ENCODE measurements around the gene FGL2. TPM values are rescaled to one million over a fixed set of nuclear protein-coding genes. Genes with fewer than 3 reads are reported as not detected.
"Not testable (repeated sequence)": the region's sequence is repeated elsewhere in the genome, so short reads cannot be mapped to it uniquely, and the experiment has no call there.

The FGL2 gene
- total RNA-seq, 2 experiments from 2014 or later, result 9.4 to 9.9 TPM

DNA sequence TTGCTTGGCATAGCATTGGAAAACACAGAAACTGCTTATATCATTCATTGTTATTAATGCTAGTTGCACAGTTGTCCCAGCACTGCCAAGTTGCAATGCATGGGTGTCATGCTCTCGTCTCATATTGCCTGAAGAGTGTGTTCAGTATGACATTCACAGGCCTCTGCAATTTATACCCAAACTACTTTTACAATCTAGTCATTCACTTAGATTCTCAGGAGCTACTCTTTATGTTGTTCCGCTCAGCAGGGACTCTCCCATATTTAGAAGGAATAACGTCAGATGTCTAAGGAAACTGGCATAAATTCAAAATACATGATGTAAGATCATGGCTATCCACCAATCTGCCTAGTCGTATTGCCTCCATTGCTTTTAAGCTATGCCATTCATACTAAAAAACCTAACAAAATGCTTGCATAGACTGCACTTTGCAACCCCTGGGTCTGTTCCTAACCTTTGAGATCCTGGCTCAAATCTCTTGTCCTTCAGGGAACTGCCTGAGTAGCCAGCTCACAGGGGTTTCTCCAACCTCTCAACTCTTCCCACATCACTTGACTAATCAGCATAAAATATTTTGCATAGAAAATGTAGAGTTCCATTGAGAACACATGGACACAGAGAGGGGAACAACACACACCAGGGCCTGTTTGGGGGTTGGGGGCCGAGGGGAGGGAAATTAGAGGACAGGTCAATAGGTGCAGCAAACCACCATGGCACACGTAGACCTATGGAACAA is 27.0 kb downstream of the FGL2 start:
- H3K27ac Mint-ChIP-seq; ATAC-seq; H3K36me3 Mint-ChIP-seq; H3K9me3 Mint-ChIP-seq (ENCODE audit: low read depth); H3K27me3 Mint-ChIP-seq; CTCF ChIA-PET; H3K4me3 Mint-ChIP-seq; H3K4me1 Mint-ChIP-seq; DNase-seq: not testable (repeated sequence)

GRCh38 chr7:77171073-77171472 is 28.5 kb downstream of the FGL2 start:
- H3K36me3 Mint-ChIP-seq; H3K27ac Mint-ChIP-seq; H3K4me1 Mint-ChIP-seq; DNase-seq; H3K4me3 Mint-ChIP-seq; CTCF ChIA-PET; H3K27me3 Mint-ChIP-seq; H3K9me3 Mint-ChIP-seq (ENCODE audit: low read depth); ATAC-seq: not testable (repeated sequence)

GRCh38 chr7:77157446-77157845 is 42.2 kb downstream of the FGL2 start:
- Mint-ChIP-seq H3K36me3 (peaks cover 6% of the 10 kb centered on the region), H3K4me3 (peak overlapping the region; percentile 37), H3K4me1 (peaks cover 28% of the 10 kb centered on the region), H3K27ac (peak overlapping the region; percentile 97), H3K9me3 (ENCODE audit: low read depth) (no peaks in the 10 kb centered on the region), H3K27me3 (no peaks in the 10 kb centered on the region)
- CTCF ChIA-PET, result no interaction called here
- ATAC-seq (peak; percentile 71), DNase-seq (peak; percentile 57)

- H3K4me3 Mint-ChIP-seq, result peak overlapping the region; percentile 37
- peaks cover 28% of the 10 kb centered on the region for H3K4me1 Mint-ChIP-seq
- H3K27me3 Mint-ChIP-seq; H3K9me3 Mint-ChIP-seq (ENCODE audit: low read depth); DNase-seq; CTCF ChIA-PET; H3K36me3 Mint-ChIP-seq: not testable (repeated sequence)
- ATAC-seq, result peak; percentile 86
- H3K27ac Mint-ChIP-seq, result peak overlapping the region; percentile 97
Measured at GRCh38 chr7:77157034-77157433, 42.6 kb downstream of the FGL2 start.

DNA sequence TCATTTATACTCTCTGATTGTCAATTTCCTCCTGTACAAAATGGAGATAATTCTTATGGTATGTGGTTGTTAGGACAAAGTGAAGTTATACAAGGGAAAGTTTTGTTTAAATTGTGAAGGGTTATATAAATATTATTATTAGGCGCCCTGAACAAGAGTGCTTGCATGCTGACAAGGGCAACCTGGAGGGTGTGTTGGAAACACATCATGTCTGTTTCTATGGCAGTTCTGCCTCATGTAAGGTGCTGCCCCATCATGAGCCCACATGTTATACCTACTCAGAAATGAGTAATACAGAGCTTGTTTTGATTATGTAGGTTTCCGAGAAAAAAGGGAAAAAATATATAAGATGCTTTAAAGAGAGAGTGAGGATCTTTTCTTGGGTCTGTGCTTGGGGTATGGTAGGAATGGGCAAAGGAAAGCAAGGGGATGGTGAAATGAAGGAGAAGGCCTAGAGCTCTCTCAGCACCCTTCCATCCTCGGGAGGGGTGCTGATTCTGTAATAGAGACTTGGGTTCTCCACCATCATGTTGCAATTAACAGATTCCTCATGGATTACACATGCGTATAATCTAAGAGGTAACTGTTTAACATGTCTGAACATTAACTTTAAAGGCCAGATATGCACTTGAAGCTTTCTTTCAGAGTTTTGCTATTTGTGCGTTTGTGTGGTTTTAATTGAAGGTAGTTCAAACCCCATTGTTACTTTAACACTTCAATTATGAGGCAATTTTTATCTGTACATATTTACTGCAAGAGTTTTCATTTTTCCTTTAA is 43.8 kb downstream of the FGL2 start:
- H3K27me3 Mint-ChIP-seq; CTCF ChIA-PET; H3K9me3 Mint-ChIP-seq (ENCODE audit: low read depth); H3K36me3 Mint-ChIP-seq; H3K4me3 Mint-ChIP-seq: not testable (repeated sequence)
- DNase-seq, result peak; percentile 41
- ATAC-seq, result peak; percentile 32
- Mint-ChIP-seq H3K4me1 (peaks cover 28% of the 10 kb centered on the region), H3K27ac (peak overlapping the region; percentile 65)

DNA sequence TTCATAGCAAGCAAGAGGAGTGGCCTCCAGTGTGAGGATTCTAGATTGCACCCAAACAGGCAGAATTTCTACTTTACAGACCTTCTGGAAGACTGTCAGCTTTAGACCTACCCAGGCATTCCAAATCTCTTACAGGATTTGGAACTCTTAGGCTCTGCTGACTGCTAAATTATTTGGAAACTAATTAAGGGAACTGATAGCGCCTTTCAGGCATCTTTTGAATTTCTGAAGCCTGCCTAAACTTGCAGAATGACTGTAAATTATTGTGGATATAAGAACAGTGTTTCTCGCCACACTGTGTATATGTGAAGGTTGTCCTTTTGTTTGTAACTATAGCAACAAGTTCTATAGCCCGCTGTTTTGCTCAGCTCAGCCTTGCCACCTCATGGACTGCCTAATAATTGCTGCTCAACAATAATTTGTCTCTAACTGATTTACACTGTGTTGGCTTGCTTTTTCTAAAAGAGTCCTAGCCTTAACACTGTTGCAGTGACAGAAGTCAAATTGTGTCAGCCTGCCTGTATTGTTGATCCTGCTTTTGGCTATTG is 44.6 kb downstream of the FGL2 start:
- H3K4me3 Mint-ChIP-seq; H3K9me3 Mint-ChIP-seq (ENCODE audit: low read depth): not testable (repeated sequence)
- peak overlapping the region; percentile 43 for H3K27ac Mint-ChIP-seq

DNA sequence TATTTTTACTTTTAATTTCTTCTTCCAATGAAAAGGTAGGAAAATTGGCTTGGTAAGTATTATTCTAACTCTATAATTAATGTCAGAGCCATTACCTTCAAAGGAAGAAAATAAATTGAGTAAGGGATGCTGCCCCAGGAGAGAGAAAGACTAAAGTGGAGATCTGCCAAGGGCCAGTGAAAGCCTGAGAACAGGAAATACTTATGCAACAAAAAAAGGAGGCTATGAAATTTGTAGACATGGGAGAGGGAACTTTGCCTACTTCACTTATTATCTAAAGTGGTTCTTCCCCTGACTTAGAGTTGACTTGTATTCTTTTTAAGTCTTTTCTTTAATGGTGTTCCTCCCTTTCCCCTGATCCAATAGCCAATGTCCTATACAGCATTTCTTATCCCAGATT is 47.4 kb downstream of the FGL2 start:
- ATAC-seq; H3K36me3 Mint-ChIP-seq; H3K27me3 Mint-ChIP-seq; H3K27ac Mint-ChIP-seq; DNase-seq; CTCF ChIA-PET; H3K9me3 Mint-ChIP-seq (ENCODE audit: low read depth); H3K4me3 Mint-ChIP-seq: not testable (repeated sequence)
- H3K4me1 Mint-ChIP-seq, result peaks cover 11% of the 10 kb centered on the region

More for the DNA sequence above, 44.6 kb downstream of the FGL2 start:
- H3K27me3 Mint-ChIP-seq, H3K36me3 Mint-ChIP-seq, CTCF ChIA-PET, DNase-seq: not testable (repeated sequence)
- ATAC-seq, result peak; percentile 36
- peaks cover 28% of the 10 kb centered on the region for H3K4me1 Mint-ChIP-seq

Other genes with a start within 250 kb of the FGL2 start
- not detected for gene SPDYE17, start 167.5 kb downstream of the FGL2 start, total RNA-seq
- 1 to 10 TPM in 1 of 2 experiments, under 1 TPM in 1; 0.70 to 1.1 TPM for gene SPDYE18, start 137.3 kb downstream of the FGL2 start, total RNA-seq
- gene CCDC146, start 77.2 kb downstream of the FGL2 start, total RNA-seq, result 1 to 10 TPM; 8.3 to 9.0 TPM
- gene GSAP, start 216.5 kb upstream of the FGL2 start, total RNA-seq, result 1 to 10 TPM; 3.5 to 4.0 TPM

All from activated CD8-positive, alpha-beta memory T cell treated with anti-CD3 and anti-CD28 coated beads, Interleukin-2, amount 10 ng/mL, durations not matched to agents 7 days and 5 days (primary cell).